ENCODE data around the gene ECSCR. TPM values are rescaled to one million over a fixed set of nuclear protein-coding genes. Genes with fewer than 3 reads are reported as not detected.

The ECSCR gene
- total RNA-seq, 1 donor from 2014 or later, result 47.2 TPM

- peak; percentile 86 for TF ChIP-seq CTCF (IDR thresholded peaks at IDR 0.05)
- Histone ChIP-seq H3K27ac (no peak overlapping the region), H3K4me1 (peaks cover 7% of the 10 kb centered on the region), H3K36me3 (peaks cover 46% of the 10 kb centered on the region), H3K27me3 (no peaks in the 10 kb centered on the region), H3K9me3 (no peaks in the 10 kb centered on the region), H3K4me3 (no peak overlapping the region)
- intact Hi-C loops (cut with DNase I), result loop anchor here (5.0 kb wide), 1 partner anchor 90 kb away; no protein-coding TSS in a partner anchor
- ATAC-seq (peak; percentile 94), DNase-seq (no peak)
Observed at GRCh38 chr5:139422307-139422893, 40.1 kb downstream of the ECSCR start.

DNA sequence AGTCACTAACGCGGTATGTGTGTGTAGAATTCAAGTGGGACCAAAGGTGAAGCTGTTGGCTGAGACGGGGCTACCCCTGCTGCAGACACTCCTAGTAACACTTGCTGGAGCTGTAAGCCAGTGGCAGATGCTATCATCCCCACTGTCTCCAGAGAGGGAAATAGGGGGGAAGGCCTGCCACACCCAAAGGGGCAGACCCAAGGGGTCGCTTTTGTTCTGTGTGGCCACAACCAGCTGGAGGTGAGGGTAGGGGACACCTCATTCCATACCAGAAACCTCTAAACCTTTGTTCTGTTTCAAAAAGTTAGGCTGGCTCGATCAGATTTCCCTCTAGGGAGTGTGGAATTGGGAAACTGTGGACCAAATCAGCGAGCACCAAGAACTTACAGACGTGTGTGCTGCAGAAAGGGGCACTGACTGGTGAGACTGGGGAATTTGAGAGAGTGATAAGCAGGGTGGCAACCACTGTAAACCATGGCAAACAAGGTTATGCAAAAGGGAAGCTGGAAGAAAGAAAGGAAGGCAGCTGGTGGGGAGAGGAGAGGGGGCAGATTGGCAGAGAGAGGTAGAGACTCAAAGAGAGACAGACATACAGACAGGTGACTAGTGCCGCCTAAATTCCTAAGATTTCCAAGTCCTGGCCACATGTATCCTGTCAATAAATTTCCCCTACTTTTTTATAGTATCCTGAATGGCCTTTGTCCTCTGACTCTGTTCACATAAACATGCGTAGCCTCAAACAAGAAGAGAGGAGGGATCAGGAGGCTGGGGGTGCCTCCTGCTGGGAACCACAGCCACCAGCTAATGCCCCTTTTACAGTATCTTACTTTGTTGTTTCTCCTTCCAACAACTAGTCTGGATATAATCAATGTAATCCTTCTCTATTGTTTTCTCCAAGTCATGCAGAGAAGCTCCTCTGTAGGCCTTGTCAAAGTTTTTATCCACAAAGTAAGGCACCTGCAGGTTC is 43.0 kb downstream of the ECSCR start:
- intact Hi-C loops (cut with DNase I), result loop anchor here (5.0 kb wide), 1 partner anchor 93 kb away; no protein-coding TSS in a partner anchor
- H3K4me3 ChIP-seq, result no peak overlapping the region
- DNase-seq (no peak), ATAC-seq (no peak)
- TF ChIP-seq CTCF (IDR thresholded peaks at IDR 0.05), result no peak
- H3K9me3 ChIP-seq, result no peaks in the 10 kb centered on the region
- H3K4me1 ChIP-seq, result peaks cover 18% of the 10 kb centered on the region
- H3K36me3 ChIP-seq, result peaks cover 31% of the 10 kb centered on the region
- no peaks in the 10 kb centered on the region for H3K27me3 ChIP-seq
- no peak overlapping the region for H3K27ac ChIP-seq

GRCh38 chr5:139418793-139419192 is 43.8 kb downstream of the ECSCR start:
- Histone ChIP-seq H3K9me3 (no peaks in the 10 kb centered on the region), H3K27ac (no peak overlapping the region), H3K4me1 (peaks cover 18% of the 10 kb centered on the region), H3K27me3 (no peaks in the 10 kb centered on the region), H3K4me3 (no peak overlapping the region), H3K36me3 (peaks cover 25% of the 10 kb centered on the region)
- intact Hi-C loops (cut with DNase I), result no loop called here
- DNase-seq, result no peak
- ATAC-seq, result no peak
- no peak for TF ChIP-seq CTCF (IDR thresholded peaks at IDR 0.05)

- Histone ChIP-seq H3K36me3 (peaks cover 20% of the 10 kb centered on the region), H3K27me3 (no peaks in the 10 kb centered on the region), H3K4me3 (no peak overlapping the region), H3K9me3 (no peaks in the 10 kb centered on the region), H3K27ac (no peak overlapping the region), H3K4me1 (peaks cover 18% of the 10 kb centered on the region)
- no peak for TF ChIP-seq CTCF (IDR thresholded peaks at IDR 0.05)
- ATAC-seq, result no peak
- DNase-seq, result no peak
- intact Hi-C loops (cut with DNase I), result no loop called here
Observed at GRCh38 chr5:139417214-139417613, 45.3 kb downstream of the ECSCR start.

GRCh38 chr5:139416651-139417050 is 45.9 kb downstream of the ECSCR start:
- peaks cover 18% of the 10 kb centered on the region for H3K4me1 ChIP-seq
- no peaks in the 10 kb centered on the region for H3K9me3 ChIP-seq
- ATAC-seq (peak; percentile 34), DNase-seq (no peak)
- H3K27me3 ChIP-seq, result no peaks in the 10 kb centered on the region
- peaks cover 20% of the 10 kb centered on the region for H3K36me3 ChIP-seq
- no peak overlapping the region for H3K4me3 ChIP-seq
- H3K27ac ChIP-seq, result no peak overlapping the region
- TF ChIP-seq CTCF (IDR thresholded peaks at IDR 0.05), result no peak
- intact Hi-C loops (cut with DNase I), result no loop called here

Measured in upper lobe of right lung (tissue), 1 donor.